ENCODE measurements around the gene CXCL8.
"Not testable (repeated sequence)": the region's sequence is repeated elsewhere in the genome, so short reads cannot be mapped to it uniquely, and the experiment has no call there.

CXCL8 gene

DNA sequence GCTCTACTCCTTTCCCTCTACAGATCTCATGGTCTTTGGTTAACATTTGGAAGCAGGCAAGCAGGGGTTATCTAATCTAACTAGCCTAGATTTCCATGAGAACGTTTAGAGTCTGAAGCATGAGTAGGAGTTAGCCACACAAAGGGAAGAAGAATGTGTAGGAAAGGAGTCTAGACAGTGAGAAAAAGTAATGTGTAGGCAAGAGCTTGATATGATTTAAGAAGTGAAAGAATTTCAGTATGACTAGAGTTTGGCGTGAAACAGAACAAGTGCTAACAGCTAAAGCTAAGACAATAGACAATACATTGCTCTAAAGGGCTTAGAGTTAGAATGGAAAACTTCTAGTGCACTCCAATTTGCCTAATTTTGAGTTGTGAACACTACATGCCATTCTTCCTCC is 10.8 kb downstream of the CXCL8 start:
- DNase-seq = no peak

DNA sequence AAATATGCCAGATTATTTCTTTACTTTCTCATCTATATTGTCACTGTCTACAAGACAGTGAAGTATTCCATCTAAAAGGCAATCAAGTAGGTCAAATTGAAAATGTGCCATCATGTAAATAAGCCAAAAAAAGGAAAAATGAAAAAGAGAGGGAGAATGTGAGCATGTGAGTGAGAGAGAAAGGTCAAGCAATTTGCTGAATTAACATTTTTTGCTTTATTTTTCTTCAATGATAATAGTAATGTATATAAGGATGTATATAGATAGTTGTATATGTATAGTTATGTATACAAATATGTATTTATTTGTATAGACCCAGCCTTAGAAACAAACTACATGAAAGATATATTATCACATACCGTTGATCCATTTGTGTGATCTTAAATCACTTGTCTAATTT is 11.5 kb downstream of the CXCL8 start:
- no peak for DNase-seq

DNA sequence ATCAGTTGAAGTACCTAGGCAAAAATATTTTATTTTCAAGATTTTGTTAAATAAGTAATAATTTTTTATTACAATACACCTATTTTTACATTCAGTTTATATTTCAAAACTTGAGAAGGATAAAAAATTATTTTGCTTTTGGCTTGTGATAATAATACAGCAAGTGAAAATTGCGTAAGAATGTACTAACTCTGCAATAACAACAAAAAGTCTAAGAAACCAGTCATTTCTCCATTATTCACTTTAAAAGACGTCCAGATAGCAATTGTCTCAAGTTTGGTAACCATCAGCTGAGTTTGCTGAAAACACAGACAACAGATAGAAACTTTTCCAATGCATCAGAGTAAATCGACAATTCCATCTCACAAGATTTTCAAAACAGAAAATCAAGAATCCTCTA is 12.1 kb downstream of the CXCL8 start:
- DNase-seq = no peak

- no peak for DNase-seq
Measured at GRCh38 chr4:73753215-73753614, 12.8 kb downstream of the CXCL8 start.

DNA sequence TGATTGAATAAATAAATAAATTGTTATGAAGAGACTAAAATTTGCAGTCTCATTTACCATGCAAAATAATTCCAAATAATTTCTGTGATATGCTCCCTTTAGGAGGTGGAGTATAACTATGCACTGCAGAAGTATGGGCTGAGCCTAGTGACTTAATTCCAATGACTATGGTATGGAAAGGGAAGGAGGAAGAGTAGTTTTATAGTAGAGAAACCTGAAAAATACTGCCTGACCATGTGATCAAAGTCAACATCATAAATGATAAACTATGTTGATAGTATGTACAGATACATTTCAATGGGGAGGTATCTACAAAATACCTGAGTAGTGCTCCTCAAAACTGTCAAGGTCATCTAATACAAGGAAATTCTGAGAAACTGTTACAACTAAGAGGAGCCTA is 14.6 kb downstream of the CXCL8 start:
- DNase-seq = no peak

DNA sequence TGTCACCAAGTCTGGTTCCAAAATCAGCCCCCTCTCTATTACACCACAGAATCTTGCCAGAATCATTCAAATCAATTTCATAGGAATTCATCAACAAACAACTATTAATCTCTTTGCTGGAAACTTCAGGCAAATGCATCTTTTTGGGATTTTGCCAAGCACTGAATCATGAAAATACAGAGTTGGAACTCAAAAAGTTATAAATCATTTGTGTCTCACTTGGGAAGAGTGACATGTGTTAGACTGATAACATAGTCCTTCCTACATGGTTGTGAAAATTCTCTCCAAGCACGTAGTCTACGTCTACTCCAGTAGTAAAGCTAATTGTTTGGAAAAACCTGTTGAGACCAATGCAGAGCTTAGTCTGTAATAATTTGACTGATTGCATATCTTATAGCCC is 19.0 kb downstream of the CXCL8 start:
- no peak for DNase-seq

DNA sequence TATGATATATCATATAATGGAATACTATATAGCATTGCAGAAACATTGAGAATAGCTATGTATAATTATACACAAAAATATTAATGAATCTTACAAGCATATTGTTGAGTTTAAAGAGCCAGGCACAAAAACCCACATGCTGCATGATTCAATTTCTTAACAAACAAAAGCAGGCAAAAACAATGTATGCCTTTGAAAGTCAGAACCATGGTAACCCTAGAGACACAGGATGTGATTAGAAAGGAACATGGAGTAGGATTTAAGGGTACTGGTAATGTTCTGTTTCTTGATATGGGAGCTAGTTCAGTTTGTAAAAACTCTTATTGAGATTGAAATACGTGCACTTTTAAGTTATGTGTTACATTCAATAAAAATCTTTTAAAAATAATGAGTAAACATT is 21.5 kb downstream of the CXCL8 start:
- DNase-seq = no peak

DNA sequence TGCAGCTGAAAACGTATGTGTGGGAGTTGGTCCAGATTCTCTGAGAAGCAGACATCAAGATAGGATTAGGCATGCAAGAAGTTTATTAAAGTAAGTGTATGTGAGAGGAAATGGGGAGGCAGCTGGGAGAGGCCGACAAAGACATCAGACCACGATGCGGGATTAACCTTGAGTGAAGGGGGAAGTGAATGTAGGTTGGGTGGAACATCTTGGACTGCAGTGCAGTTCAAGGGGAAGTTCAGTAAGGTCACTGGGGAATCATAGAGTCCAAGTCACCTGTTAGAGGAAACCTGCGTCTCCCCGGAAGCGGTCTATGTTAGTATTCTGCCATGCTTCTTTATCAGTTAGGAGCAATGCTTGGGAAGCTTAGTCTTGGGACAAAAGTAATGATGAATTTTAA is 22.0 kb downstream of the CXCL8 start:
- DNase-seq = no peak

DNA sequence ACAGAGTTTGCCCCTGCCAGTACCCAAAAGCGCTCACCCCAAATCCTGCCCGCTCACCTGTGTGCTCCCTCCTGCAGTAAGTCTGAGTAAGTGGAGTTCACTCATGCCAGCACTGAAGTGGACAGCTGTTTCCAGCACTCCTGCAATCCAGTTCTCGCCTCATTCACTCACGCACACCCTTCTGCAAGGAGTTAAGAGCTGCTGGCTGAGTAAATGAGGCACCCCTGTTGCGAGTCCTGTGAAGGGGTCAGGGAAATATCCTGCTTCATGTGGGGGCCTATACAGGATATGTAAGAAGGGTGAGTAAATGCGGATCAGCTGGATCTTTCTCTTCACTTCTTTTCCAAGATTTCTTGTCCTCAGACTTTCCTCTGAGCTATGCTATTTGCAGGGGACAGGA is 23.5 kb downstream of the CXCL8 start:
- no peak for DNase-seq

- no peak for DNase-seq
Measured at GRCh38 chr4:73764513-73764912, 24.1 kb downstream of the CXCL8 start.

GRCh38 chr4:73765296-73765695 is 24.9 kb downstream of the CXCL8 start:
- DNase-seq = no peak

GRCh38 chr4:73770917-73771316 is 30.5 kb downstream of the CXCL8 start:
- DNase-seq = no peak

DNA sequence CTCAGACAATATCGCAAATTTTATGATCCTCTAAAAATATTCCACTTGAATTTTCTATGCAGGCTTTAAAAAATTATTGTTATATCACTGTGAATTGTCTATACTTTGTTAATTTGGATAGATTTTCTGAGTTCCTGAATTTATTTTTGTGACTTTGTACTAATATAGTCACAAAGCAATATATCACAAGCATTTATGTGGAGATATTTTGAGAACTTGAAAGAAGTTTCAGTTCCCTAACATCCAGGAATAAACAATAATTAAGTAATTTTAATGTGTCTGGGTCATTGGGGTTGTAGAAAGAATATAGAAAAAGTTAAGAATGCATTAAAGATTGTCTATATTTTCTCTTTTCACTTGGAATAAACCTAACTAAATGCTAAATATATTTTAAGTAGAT is 32.0 kb downstream of the CXCL8 start:
- DNase-seq = no peak

- not testable (repeated sequence) for DNase-seq
Measured at GRCh38 chr4:73774406-73774805, 34.0 kb downstream of the CXCL8 start.

GRCh38 chr4:73776321-73776729 is 36.0 kb downstream of the CXCL8 start:
- DNase-seq = no peak

DNA sequence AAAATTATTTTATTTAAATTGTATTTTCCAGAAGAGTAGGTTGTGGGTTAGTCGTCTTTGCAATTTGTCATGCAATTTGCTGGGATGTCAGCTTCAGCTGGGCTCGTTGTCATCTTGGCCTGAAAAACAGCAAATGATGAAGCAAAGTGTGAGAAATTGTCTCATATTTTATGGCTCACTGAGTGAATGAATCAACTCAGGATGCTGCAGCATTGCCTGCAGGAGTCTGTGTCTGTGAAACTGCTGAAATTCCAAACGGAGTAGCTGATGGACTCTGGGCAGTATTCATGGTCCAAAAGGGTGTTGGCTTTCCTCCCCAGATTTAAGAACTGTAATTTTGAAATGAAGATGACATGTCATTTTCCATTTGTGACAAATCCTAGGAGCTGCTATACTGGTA is 37.2 kb downstream of the CXCL8 start:
- no peak for DNase-seq

DNA sequence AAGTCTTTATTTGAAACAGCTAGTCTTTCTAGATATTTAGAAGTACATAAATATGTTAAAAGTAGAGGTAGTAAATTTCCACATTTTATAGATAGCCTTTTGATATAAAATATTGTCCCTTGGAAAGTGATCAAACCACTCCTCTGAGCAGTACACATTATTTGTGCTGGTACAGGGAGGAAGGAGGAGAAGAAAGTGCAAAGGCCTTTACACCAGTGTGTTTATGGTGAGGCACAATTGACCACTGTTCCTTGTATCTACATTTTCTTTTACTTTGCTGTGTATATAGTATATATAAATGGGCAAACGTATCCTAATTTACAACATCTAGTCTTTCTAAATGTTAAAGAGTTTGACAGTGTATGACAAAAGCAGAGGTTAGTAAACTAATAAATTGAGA is 39.9 kb downstream of the CXCL8 start:
- no peak for DNase-seq

DNA sequence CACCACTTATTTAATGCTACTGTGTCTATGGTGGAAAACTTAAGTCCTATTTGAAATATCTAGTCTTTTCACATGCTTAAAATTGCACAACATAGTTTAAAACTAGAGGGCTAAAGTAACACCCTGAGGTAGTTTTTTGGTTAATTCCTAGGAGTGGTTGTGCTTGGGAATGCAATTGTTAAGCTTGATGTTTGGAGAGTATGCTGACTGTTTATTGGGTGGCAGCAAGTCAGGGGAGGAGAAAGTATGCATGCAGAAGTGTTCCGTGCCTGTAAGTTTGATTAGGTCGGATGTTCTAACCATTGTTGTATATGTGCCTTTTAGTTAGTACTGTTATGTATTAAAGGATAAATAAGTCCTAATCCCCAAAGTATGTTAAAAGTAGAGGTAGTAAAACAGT is 40.5 kb downstream of the CXCL8 start:
- no peak for DNase-seq

DNA sequence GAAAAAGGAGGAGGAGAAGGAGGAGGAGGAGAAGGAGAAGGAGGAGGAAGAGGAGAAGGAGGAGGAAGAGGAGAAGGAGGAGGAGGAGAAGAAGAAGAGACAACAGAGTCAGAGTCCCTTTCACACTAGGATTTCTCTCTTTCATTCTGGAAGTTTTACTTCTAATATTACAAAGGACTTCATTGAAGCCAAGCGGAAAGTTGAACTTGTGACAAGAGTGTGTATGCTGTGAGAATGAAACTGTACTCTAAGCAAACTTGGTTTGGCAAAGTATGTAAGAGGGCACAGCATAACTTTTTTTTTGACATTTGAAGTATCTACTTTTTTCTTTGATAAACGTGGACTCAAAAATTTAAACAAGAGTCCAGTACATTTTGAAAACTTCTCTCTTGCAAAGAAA is 48.0 kb downstream of the CXCL8 start:
- DNase-seq = no peak

Measured in NCI-H446 (cell line).